Measurements from ENCODE around the gene CCN6. TPM values are rescaled to one million over a fixed set of nuclear protein-coding genes. Genes with fewer than 3 reads are reported as not detected.
"Not testable (repeated sequence)": the region's sequence is repeated elsewhere in the genome, so short reads cannot be mapped to it uniquely, and the experiment has no call there.

Gene CCN6
- total RNA-seq, 2 experiments from 2014 or later = 0.26 to 0.32 TPM

GRCh38 chr6:112049996-112050395 is 3.9 kb upstream of the CCN6 start:
- ChIA-PET POLR2A (no interaction called here), CTCF (interaction anchor here (0.6 to 2.4 kb wide), 4 partner anchors 9 to 327 kb away, joined by 3 to 14 read pairs (median 4); no protein-coding TSS in a partner anchor)
- DNase-seq (no peak), ATAC-seq (no peak)
- no peaks in the 10 kb centered on the region for H3K9me3 Mint-ChIP-seq (ENCODE audit: low read depth)
- H3K27me3 Mint-ChIP-seq = peaks cover under 1% of the 10 kb centered on the region
- no peaks in the 10 kb centered on the region for H3K36me3 Mint-ChIP-seq (ENCODE audit: low read depth)
- no peak overlapping the region for H3K27ac Mint-ChIP-seq
- intact Hi-C loops (cut with DNase I, micrococcal nuclease) = loop anchor here in 1 of 2 experiments (10.0 kb wide), 1 partner anchor 445 kb away; the partner anchor contains the start of gene TRAF3IP2
- H3K4me3 Mint-ChIP-seq = no peak overlapping the region
- H3K4me1 Mint-ChIP-seq = peaks cover 2% of the 10 kb centered on the region

- no peaks in the 10 kb centered on the region for H3K9me3 Mint-ChIP-seq (ENCODE audit: low read depth)
- H3K27ac Mint-ChIP-seq = no peak overlapping the region
- ATAC-seq (no peak), DNase-seq (no peak)
- no peaks in the 10 kb centered on the region for H3K36me3 Mint-ChIP-seq (ENCODE audit: low read depth)
- peaks cover 2% of the 10 kb centered on the region for H3K4me1 Mint-ChIP-seq
- no peak overlapping the region for H3K4me3 Mint-ChIP-seq
- intact Hi-C loops (cut with DNase I, micrococcal nuclease) = no loop called here
- CTCF ChIA-PET = interaction anchor here (0.6 to 2.4 kb wide), 5 partner anchors 9 to 342 kb away, joined by 3 to 14 read pairs (median 3); no protein-coding TSS in a partner anchor
- peaks cover 3% of the 10 kb centered on the region for H3K27me3 Mint-ChIP-seq
- POLR2A ChIA-PET = no interaction called here
Observed at GRCh38 chr6:112050429-112050828, 3.5 kb upstream of the CCN6 start.

- intact Hi-C loops (cut with DNase I, micrococcal nuclease); POLR2A ChIA-PET; DNase-seq; H3K9me3 Mint-ChIP-seq (ENCODE audit: low read depth); H3K36me3 Mint-ChIP-seq (ENCODE audit: low read depth); H3K27ac Mint-ChIP-seq; H3K27me3 Mint-ChIP-seq; H3K4me3 Mint-ChIP-seq; ATAC-seq; H3K4me1 Mint-ChIP-seq: not testable (repeated sequence)
- CTCF ChIA-PET = interaction anchor here (0.7 to 2.4 kb wide), 4 partner anchors 10 to 342 kb away, joined by 3 to 14 read pairs (median 4); no protein-coding TSS in a partner anchor
Observed at GRCh38 chr6:112051251-112051740, 2.6 kb upstream of the CCN6 start.

- no peak overlapping the region for H3K27ac Mint-ChIP-seq
- CTCF ChIA-PET = interaction anchor here (0.8 to 1.3 kb wide), 2 partner anchors 11 to 1891 kb away, joined by 3 read pairs; no protein-coding TSS in a partner anchor
- no peaks in the 10 kb centered on the region for H3K9me3 Mint-ChIP-seq (ENCODE audit: low read depth)
- ATAC-seq (no peak), DNase-seq (no peak)
- intact Hi-C loops (cut with DNase I, micrococcal nuclease) = no loop called here
- H3K4me1 Mint-ChIP-seq = no peaks in the 10 kb centered on the region
- H3K4me3 Mint-ChIP-seq = no peak overlapping the region
- H3K36me3 Mint-ChIP-seq (ENCODE audit: low read depth) = no peaks in the 10 kb centered on the region
- POLR2A ChIA-PET = no interaction called here
- peaks cover 3% of the 10 kb centered on the region for H3K27me3 Mint-ChIP-seq
Observed at GRCh38 chr6:112054555-112055190, 769 bp downstream of the CCN6 start.

GRCh38 chr6:112058243-112059032 is 4.5 kb downstream of the CCN6 start:
- Mint-ChIP-seq H3K27me3 (peaks cover 3% of the 10 kb centered on the region), H3K9me3 (ENCODE audit: low read depth) (no peaks in the 10 kb centered on the region), H3K4me3 (no peak overlapping the region), H3K36me3 (ENCODE audit: low read depth) (no peaks in the 10 kb centered on the region), H3K4me1 (no peaks in the 10 kb centered on the region), H3K27ac (no peak overlapping the region)
- ChIA-PET POLR2A (no interaction called here), CTCF (interaction anchor here (0.6 to 2.4 kb wide), 4 partner anchors 12 to 709 kb away, joined by 3 to 5 read pairs (median 3); no protein-coding TSS in a partner anchor)
- DNase-seq (no peak), ATAC-seq (no peak)
- intact Hi-C loops (cut with DNase I, micrococcal nuclease) = no loop called here

- Mint-ChIP-seq H3K9me3 (ENCODE audit: low read depth) (no peaks in the 10 kb centered on the region), H3K27me3 (no peaks in the 10 kb centered on the region), H3K4me3 (no peak overlapping the region), H3K4me1 (no peaks in the 10 kb centered on the region), H3K36me3 (ENCODE audit: low read depth) (no peaks in the 10 kb centered on the region), H3K27ac (no peak overlapping the region)
- intact Hi-C loops (cut with DNase I, micrococcal nuclease) = no loop called here
- CTCF ChIA-PET = interaction anchor here (0.6 to 1.7 kb wide), 8 partner anchors 10 to 713 kb away, joined by 3 to 5 read pairs (median 4); no protein-coding TSS in a partner anchor
- POLR2A ChIA-PET = no interaction called here
- ATAC-seq = no peak
- DNase-seq = no peak
Observed at GRCh38 chr6:112061605-112062004, 7.7 kb downstream of the CCN6 start.

GRCh38 chr6:112062966-112063365 is 9.1 kb downstream of the CCN6 start:
- CTCF ChIA-PET = interaction anchor here (0.6 to 0.9 kb wide), 2 partner anchors 19 to 20 kb away, joined by 3 to 4 read pairs; no protein-coding TSS in a partner anchor
- no peaks in the 10 kb centered on the region for H3K9me3 Mint-ChIP-seq (ENCODE audit: low read depth)
- H3K27ac Mint-ChIP-seq = no peak overlapping the region
- H3K36me3 Mint-ChIP-seq (ENCODE audit: low read depth) = no peaks in the 10 kb centered on the region
- DNase-seq = no peak
- H3K4me3 Mint-ChIP-seq = no peak overlapping the region
- no peak for ATAC-seq
- POLR2A ChIA-PET = no interaction called here
- no peaks in the 10 kb centered on the region for H3K27me3 Mint-ChIP-seq
- H3K4me1 Mint-ChIP-seq = peaks cover 3% of the 10 kb centered on the region
- intact Hi-C loops (cut with DNase I, micrococcal nuclease) = no loop called here

GRCh38 chr6:112065426-112065986 is 11.6 kb downstream of the CCN6 start:
- Mint-ChIP-seq H3K9me3 (ENCODE audit: low read depth) (no peaks in the 10 kb centered on the region), H3K27ac (no peak overlapping the region), H3K36me3 (ENCODE audit: low read depth) (peaks cover 3% of the 10 kb centered on the region), H3K4me1 (peaks cover 3% of the 10 kb centered on the region), H3K27me3 (no peaks in the 10 kb centered on the region), H3K4me3 (no peak overlapping the region)
- ATAC-seq (no peak), DNase-seq (no peak)
- intact Hi-C loops (cut with DNase I, micrococcal nuclease) = no loop called here
- ChIA-PET POLR2A (no interaction called here), CTCF (interaction anchor here (0.7 to 1.5 kb wide), 6 partner anchors 11 to 115 kb away, joined by 3 to 5 read pairs (median 3); partner anchors contain the start of genes CCN6, FAM229B and TUBE1)

- ATAC-seq = no peak
- intact Hi-C loops (cut with DNase I, micrococcal nuclease) = no loop called here
Observed at GRCh38 chr6:112066606-112067005, 12.7 kb downstream of the CCN6 start.

GRCh38 chr6:112081569-112081968 is 27.7 kb downstream of the CCN6 start:
- Mint-ChIP-seq H3K9me3 (ENCODE audit: low read depth) (no peaks in the 10 kb centered on the region), H3K27ac (no peak overlapping the region), H3K4me1 (peaks cover 9% of the 10 kb centered on the region), H3K27me3 (no peaks in the 10 kb centered on the region), H3K36me3 (ENCODE audit: low read depth) (peaks cover 35% of the 10 kb centered on the region), H3K4me3 (no peak overlapping the region)
- intact Hi-C loops (cut with DNase I, micrococcal nuclease) = no loop called here
- POLR2A ChIA-PET = no interaction called here
- no peak for DNase-seq
- no peak for ATAC-seq
- CTCF ChIA-PET = interaction anchor here (0.7 to 1.7 kb wide), 3 partner anchors 20 to 481 kb away, joined by 3 to 5 read pairs (median 3); no protein-coding TSS in a partner anchor

More at GRCh38 chr6:112066606-112067005, 12.7 kb downstream of the CCN6 start:
- no peak for DNase-seq
- H3K4me3 Mint-ChIP-seq = no peak overlapping the region
- POLR2A ChIA-PET = no interaction called here
- no peaks in the 10 kb centered on the region for H3K27me3 Mint-ChIP-seq
- CTCF ChIA-PET = interaction anchor here (0.6 to 1.5 kb wide), 2 partner anchors 16 to 20 kb away, joined by 3 to 4 read pairs; partner anchors contain the start of genes FAM229B and TUBE1
- no peak overlapping the region for H3K27ac Mint-ChIP-seq
- peaks cover 3% of the 10 kb centered on the region for H3K4me1 Mint-ChIP-seq
- no peaks in the 10 kb centered on the region for H3K9me3 Mint-ChIP-seq (ENCODE audit: low read depth)
- H3K36me3 Mint-ChIP-seq (ENCODE audit: low read depth) = peaks cover 3% of the 10 kb centered on the region
